Hepatocyte (in vitro differentiated cells): ENCODE data around the gene SEMA3A.

Experiments
- EZH2 ChIP-seq: fragments of 200-600 bp; sonication (generic); IDR thresholded peaks from 2 replicates; pipeline ENCODE4 v1.6.1; 2016; ENCODE audit warnings: antibody characterized with exemption, mild to moderate bottlenecking, borderline replicate concordance
- TF ChIP-seq, protein P1 (sequence below): fragments of 200-600 bp; sonication (generic); IDR thresholded peaks from 2 replicates; pipeline ENCODE4 v1.5.1; 2016; ENCODE audit warnings: antibody characterized with exemption, mild to moderate bottlenecking; ENCODE audit not compliant: poor library complexity

DNA sequence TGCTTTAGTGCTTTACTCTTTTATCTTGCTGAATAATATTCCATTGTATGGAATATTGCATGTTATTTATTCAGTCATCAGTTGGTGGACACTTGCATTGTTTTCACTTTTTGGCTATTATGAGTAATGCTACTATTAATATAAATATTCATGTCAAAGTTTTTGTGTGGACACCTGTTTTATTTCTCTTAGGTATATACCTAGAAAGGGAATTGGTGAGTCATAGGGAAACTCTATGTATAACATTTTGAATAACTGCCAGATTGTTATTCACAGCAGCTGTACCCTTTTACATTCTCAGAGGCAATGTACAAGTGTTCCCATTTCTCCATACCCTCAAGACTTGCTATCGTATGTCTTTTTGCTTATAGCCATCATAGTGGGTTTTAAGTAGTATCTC, 268.7 kb downstream of the SEMA3A start:
- TF ChIP-seq, protein P1, sequence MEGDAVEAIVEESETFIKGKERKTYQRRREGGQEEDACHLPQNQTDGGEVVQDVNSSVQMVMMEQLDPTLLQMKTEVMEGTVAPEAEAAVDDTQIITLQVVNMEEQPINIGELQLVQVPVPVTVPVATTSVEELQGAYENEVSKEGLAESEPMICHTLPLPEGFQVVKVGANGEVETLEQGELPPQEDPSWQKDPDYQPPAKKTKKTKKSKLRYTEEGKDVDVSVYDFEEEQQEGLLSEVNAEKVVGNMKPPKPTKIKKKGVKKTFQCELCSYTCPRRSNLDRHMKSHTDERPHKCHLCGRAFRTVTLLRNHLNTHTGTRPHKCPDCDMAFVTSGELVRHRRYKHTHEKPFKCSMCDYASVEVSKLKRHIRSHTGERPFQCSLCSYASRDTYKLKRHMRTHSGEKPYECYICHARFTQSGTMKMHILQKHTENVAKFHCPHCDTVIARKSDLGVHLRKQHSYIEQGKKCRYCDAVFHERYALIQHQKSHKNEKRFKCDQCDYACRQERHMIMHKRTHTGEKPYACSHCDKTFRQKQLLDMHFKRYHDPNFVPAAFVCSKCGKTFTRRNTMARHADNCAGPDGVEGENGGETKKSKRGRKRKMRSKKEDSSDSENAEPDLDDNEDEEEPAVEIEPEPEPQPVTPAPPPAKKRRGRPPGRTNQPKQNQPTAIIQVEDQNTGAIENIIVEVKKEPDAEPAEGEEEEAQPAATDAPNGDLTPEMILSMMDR: no peak
- TF ChIP-seq EZH2: no peak
